Trophoblast cell (in vitro differentiated cells and primary cell): ENCODE measurements around the gene CYTH2.
A peak's percentile ranks its signal among the peaks of the same experiment; 100 is the strongest.

ENCODE experiments used
- DNase-seq, 2 donors: peaks; one replicate each; pipeline ENCODE4 v3.0.0-alpha.2; 2016
- H2AFZ ChIP-seq: 2 replicates; pipeline ENCODE4 v1.6.1; 2013; ENCODE audit warnings: low read length, moderate library complexity, mild to moderate bottlenecking; ENCODE audit not compliant: insufficient read depth, poor library complexity
- H2AK5ac ChIP-seq: 2 replicates; pipeline ENCODE4 v1.6.1; 2013; ENCODE audit warnings: mild to moderate bottlenecking, low read length
- H2BK120ac ChIP-seq: 2 replicates; pipeline ENCODE4 v1.6.1; 2013; ENCODE audit warnings: low read length, mild to moderate bottlenecking, moderate library complexity; ENCODE audit not compliant: insufficient read depth, poor library complexity
- H2BK12ac ChIP-seq: 2 replicates; pipeline ENCODE4 v1.6.1; 2013; ENCODE audit warnings: mild to moderate bottlenecking, low read length, moderate library complexity
- H2BK5ac ChIP-seq: 2 replicates; pipeline ENCODE4 v1.6.1; 2013; ENCODE audit warnings: low read length, low read depth, moderate library complexity, mild to moderate bottlenecking; ENCODE audit not compliant: poor library complexity
- H3K14ac ChIP-seq: 2 replicates; pipeline ENCODE4 v1.6.1; 2013; ENCODE audit warnings: mild to moderate bottlenecking, low read length
- H3K18ac ChIP-seq: 2 replicates; pipeline ENCODE4 v1.6.1; 2013; ENCODE audit warnings: mild to moderate bottlenecking, low read length
- H3K23ac ChIP-seq: 2 replicates; pipeline ENCODE4 v1.6.1; 2013; ENCODE audit warnings: low read length
- H3K27ac ChIP-seq: 2 replicates; pipeline ENCODE4 v1.5.1; 2013; ENCODE audit warnings: low read depth, mild to moderate bottlenecking, inconsistent platforms, low read length, moderate library complexity
- H3K27me3 ChIP-seq: 2 replicates; pipeline ENCODE4 v1.6.1; 2013; ENCODE audit warnings: inconsistent platforms, mild to moderate bottlenecking, low read length, moderate library complexity; ENCODE audit not compliant: insufficient read depth
- H3K36me3 ChIP-seq, 2 experiments: 1 replicate in 1 of 2; 2 replicates in 1 of 2; pipeline ENCODE4 v1.6.1; 2013; ENCODE audit warnings: low read length in 2 of 2, mild to moderate bottlenecking in 2 of 2, moderate library complexity in 1 of 2; ENCODE audit not compliant: insufficient read depth in 2 of 2, control insufficient read depth in 1 of 2
- H3K4ac ChIP-seq: 2 replicates; pipeline ENCODE4 v1.6.1; 2013; ENCODE audit warnings: low read depth, mild to moderate bottlenecking, low read length, moderate library complexity
- H3K4me1 ChIP-seq, 2 experiments: 1 replicate in 1 of 2; 2 replicates in 1 of 2; pipeline ENCODE4 v1.6.1; 2013; ENCODE audit warnings: low read length in 2 of 2, mild to moderate bottlenecking in 2 of 2, moderate library complexity in 1 of 2; ENCODE audit not compliant: insufficient read depth in 2 of 2, control insufficient read depth in 1 of 2
- H3K4me2 ChIP-seq: 2 replicates; pipeline ENCODE4 v1.6.1; 2013; ENCODE audit warnings: inconsistent platforms, mild to moderate bottlenecking, low read length, moderate library complexity
- H3K4me3 ChIP-seq: 2 replicates; pipeline ENCODE4 v1.5.1; 2013; ENCODE audit warnings: mild to moderate bottlenecking, low read depth, low read length, inconsistent platforms
- H3K79me1 ChIP-seq: one replicate; pipeline ENCODE4 v1.6.1; 2013; ENCODE audit warnings: low read length
- H3K79me2 ChIP-seq: 2 replicates; pipeline ENCODE4 v1.6.1; 2013; ENCODE audit warnings: low read length, mild to moderate bottlenecking; ENCODE audit not compliant: control insufficient read depth, insufficient read depth, poor library complexity
- H3K9ac ChIP-seq: 2 replicates; pipeline ENCODE4 v1.6.1; 2013; ENCODE audit warnings: mild to moderate bottlenecking, low read length
- H3K9me3 ChIP-seq: 2 replicates; pipeline ENCODE4 v1.6.1; 2013; ENCODE audit warnings: low read depth, mild to moderate bottlenecking, control low read depth, inconsistent platforms, low read length; ENCODE audit not compliant: insufficient read depth
- H4K12ac ChIP-seq: 2 replicates; pipeline ENCODE4 v1.6.1; 2013; ENCODE audit warnings: low read depth, mild to moderate bottlenecking, low read length, moderate library complexity
- H4K8ac ChIP-seq: 2 replicates; pipeline ENCODE4 v1.6.1; 2013; ENCODE audit warnings: low read depth, mild to moderate bottlenecking, low read length, moderate library complexity
- H4K91ac ChIP-seq: one replicate; pipeline ENCODE4 v1.6.1; 2013; ENCODE audit warnings: low read depth, mild to moderate bottlenecking, low read length, moderate library complexity
- WGBS: extraction: QIAGEN DNeasy Blood & Tissue Kit; methylation state at CpG from one replicate; pipeline ENCODE4 v1.1.7; 2013; ENCODE audit warnings: missing lambda C conversion rate; ENCODE audit not compliant: insufficient read length, insufficient coverage; ENCODE audit errors: extremely low coverage; 5-methylcytosine and 5-hydroxymethylcytosine counted together

CYTH2 gene

DNA sequence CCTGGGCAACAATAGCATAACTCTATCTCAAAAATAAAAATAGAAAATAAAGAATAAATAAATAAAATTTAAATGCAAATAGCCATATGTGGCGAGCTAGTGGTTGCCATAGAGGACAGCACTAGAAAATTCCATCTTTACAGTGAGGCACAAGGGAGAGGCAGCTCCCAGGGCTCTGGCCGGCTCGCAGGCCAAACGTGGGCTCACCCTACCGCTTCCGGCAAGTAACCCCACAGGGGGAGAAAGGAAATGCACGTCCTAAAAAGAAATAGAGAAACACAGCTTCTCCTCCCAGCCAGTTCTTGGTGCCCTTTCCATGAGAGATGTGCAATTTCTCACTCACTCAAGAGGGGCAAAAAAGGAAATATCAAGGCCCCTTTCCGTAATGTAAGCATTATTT lies 35.8 kb upstream of the CYTH2 start:
- peaks cover 21 to 23% of the 10 kb centered on the region in 2 experiments for H3K4me1 ChIP-seq
- no peak overlapping the region for H3K4ac ChIP-seq
- H3K14ac ChIP-seq: no peak overlapping the region
- no CpG with 5 or more reads among the region's 8 CpGs for WGBS
- no peak overlapping the region for H2BK5ac ChIP-seq
- H3K23ac ChIP-seq: no peak overlapping the region
- peaks cover 2% of the 10 kb centered on the region for H3K9me3 ChIP-seq
- peaks cover 13% of the 10 kb centered on the region for H3K79me1 ChIP-seq
- H2AK5ac ChIP-seq: no peak overlapping the region
- no peaks in the 10 kb centered on the region for H3K27me3 ChIP-seq
- no peak overlapping the region for H3K4me2 ChIP-seq
- no peaks in the 10 kb centered on the region for H3K79me2 ChIP-seq
- H3K4me3 ChIP-seq: no peak overlapping the region
- H2BK120ac ChIP-seq: no peak overlapping the region
- H3K27ac ChIP-seq: no peak overlapping the region
- H2BK12ac ChIP-seq: no peak overlapping the region
- no peak overlapping the region for H3K18ac ChIP-seq
- H4K91ac ChIP-seq: no peak overlapping the region
- H3K36me3 ChIP-seq: no peaks in the 10 kb centered on the region
- H2AFZ ChIP-seq: no peak overlapping the region
- DNase-seq: no peak
- no peak overlapping the region for H4K12ac ChIP-seq
- no peak overlapping the region for H4K8ac ChIP-seq
- H3K9ac ChIP-seq: no peak overlapping the region

- no peak for DNase-seq
- no peak overlapping the region for H4K12ac ChIP-seq
- H3K23ac ChIP-seq: no peak overlapping the region
- no peaks in the 10 kb centered on the region for H3K27me3 ChIP-seq
- H2AFZ ChIP-seq: no peak overlapping the region
- no peak overlapping the region for H3K4ac ChIP-seq
- no peak overlapping the region for H3K4me2 ChIP-seq
- peak overlapping the region; percentile 0 for H4K8ac ChIP-seq
- H2BK120ac ChIP-seq: peak overlapping the region; percentile 9
- H3K4me1 ChIP-seq: peaks cover 21 to 23% of the 10 kb centered on the region in 2 experiments
- no peak overlapping the region for H3K14ac ChIP-seq
- H4K91ac ChIP-seq: peak overlapping the region; percentile 27
- no peaks in the 10 kb centered on the region for H3K36me3 ChIP-seq
- no peaks in the 10 kb centered on the region for H3K79me2 ChIP-seq
- H3K9me3 ChIP-seq: peaks cover 2% of the 10 kb centered on the region
- WGBS: no CpG with 5 or more reads among the region's 5 CpGs
- peak overlapping the region; percentile 23 for H2BK12ac ChIP-seq
- H3K27ac ChIP-seq: peak overlapping the region; percentile 1
- H3K9ac ChIP-seq: no peak overlapping the region
- H3K4me3 ChIP-seq: no peak overlapping the region
- H3K79me1 ChIP-seq: peaks cover 13% of the 10 kb centered on the region
- no peak overlapping the region for H2AK5ac ChIP-seq
- no peak overlapping the region for H2BK5ac ChIP-seq
- no peak overlapping the region for H3K18ac ChIP-seq
Measured at GRCh38 chr19:48436586-48436985, 32.6 kb upstream of the CYTH2 start.

DNA sequence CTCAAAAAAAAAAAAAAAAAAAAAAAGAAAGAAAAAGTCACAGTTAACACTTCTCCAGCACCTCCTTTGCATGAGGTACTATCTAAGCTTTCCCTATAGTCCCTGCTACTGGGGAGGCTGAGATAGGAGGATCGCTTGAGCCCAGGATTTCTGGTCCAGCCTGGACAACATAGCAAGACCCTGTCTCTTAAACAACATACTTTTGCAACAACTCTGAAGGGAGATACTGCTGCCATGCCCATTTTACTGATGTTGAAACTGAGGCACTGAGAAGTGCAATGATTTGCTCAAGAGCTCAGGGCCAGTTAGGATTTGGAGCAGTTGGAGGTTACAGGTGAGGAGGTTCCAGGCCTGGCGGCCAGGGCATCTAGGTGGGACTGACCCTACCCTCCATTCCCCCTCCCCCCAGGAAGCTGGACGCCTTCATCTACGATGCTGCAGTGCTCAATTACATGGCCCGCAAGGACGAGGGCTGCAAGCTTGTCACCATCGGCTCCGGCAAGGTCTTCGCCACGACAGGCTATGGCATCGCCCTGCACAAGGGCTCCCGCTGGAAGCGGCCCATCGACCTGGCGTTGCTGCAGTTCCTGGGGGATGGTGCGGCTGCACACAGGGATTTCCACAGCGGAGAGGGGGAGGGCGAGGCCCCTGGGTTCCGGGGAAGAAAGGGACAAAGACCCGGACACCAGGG lies 27.7 kb upstream of the CYTH2 start:
- H2AK5ac ChIP-seq: no peak overlapping the region
- H2AFZ ChIP-seq: no peak overlapping the region
- no peak overlapping the region for H3K4me3 ChIP-seq
- no peak overlapping the region for H4K91ac ChIP-seq
- H3K14ac ChIP-seq: no peak overlapping the region
- DNase-seq: no peak
- H3K79me1 ChIP-seq: peaks cover 14% of the 10 kb centered on the region
- H3K27ac ChIP-seq: no peak overlapping the region
- no peak overlapping the region for H3K4ac ChIP-seq
- no peak overlapping the region for H3K23ac ChIP-seq
- no peak overlapping the region for H3K9ac ChIP-seq
- no peak overlapping the region for H3K4me2 ChIP-seq
- H3K4me1 ChIP-seq: peaks cover 23 to 25% of the 10 kb centered on the region in 2 experiments
- no peaks in the 10 kb centered on the region for H3K27me3 ChIP-seq
- no peak overlapping the region for H3K18ac ChIP-seq
- no peak overlapping the region for H4K8ac ChIP-seq
- peaks cover 2% of the 10 kb centered on the region for H3K9me3 ChIP-seq
- H2BK5ac ChIP-seq: no peak overlapping the region
- no peak overlapping the region for H2BK120ac ChIP-seq
- peaks cover 0 to under 1% of the 10 kb centered on the region in 2 experiments for H3K36me3 ChIP-seq
- no peak overlapping the region for H2BK12ac ChIP-seq
- WGBS: no CpG with 5 or more reads among the region's 20 CpGs
- no peak overlapping the region for H4K12ac ChIP-seq
- H3K79me2 ChIP-seq: peaks cover 2% of the 10 kb centered on the region

DNA sequence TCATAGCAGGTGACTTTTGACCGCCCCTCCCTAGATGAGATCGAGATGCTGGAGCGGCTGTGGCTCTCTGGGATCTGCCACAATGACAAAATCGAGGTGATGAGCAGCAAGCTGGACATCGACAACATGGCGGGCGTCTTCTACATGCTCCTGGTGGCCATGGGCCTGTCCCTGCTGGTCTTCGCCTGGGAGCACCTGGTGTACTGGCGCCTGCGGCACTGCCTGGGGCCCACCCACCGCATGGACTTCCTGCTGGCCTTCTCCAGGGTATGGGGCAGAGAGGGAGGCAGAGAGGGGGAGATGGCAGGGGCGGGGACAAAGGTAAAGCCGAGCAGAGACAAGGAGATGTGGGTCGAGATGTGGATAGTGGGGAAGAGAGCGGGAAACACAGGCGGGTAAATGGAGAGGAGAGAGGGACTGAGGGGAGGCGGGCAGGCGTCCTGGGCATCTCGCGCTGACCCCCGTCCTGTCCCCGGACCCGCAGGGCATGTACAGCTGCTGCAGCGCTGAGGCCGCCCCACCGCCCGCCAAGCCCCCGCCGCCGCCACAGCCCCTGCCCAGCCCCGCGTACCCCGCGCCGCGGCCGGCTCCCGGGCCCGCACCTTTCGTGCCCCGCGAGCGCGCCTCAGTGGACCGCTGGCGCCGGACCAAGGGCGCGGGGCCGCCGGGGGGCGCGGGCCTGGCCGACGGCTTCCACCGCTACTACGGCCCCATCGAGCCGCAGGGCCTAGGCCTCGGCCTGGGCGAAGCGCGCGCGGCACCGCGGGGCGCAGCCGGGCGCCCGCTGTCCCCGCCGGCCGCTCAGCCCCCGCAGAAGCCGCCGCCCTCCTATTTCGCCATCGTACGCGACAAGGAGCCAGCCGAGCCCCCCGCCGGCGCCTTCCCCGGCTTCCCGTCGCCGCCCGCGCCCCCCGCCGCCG lies 26.8 kb upstream of the CYTH2 start:
- Histone ChIP-seq H2BK12ac (no peak overlapping the region), H2BK120ac (no peak overlapping the region), H3K4ac (no peak overlapping the region), H3K4me1 (peaks cover 16 to 17% of the 10 kb centered on the region in 2 experiments), H3K27me3 (no peaks in the 10 kb centered on the region), H4K12ac (no peak overlapping the region), H4K91ac (no peak overlapping the region), H3K79me1 (peaks cover 6% of the 10 kb centered on the region), H3K4me2 (no peak overlapping the region), H2AK5ac (no peak overlapping the region), H3K9ac (no peak overlapping the region), H3K79me2 (peaks cover 2% of the 10 kb centered on the region), H3K27ac (no peak overlapping the region), H2BK5ac (no peak overlapping the region), H3K23ac (no peak overlapping the region), H3K36me3 (peaks cover 4 to 7% of the 10 kb centered on the region in 2 experiments), H3K9me3 (no peaks in the 10 kb centered on the region), H3K14ac (no peak overlapping the region), H4K8ac (no peak overlapping the region), H3K18ac (no peak overlapping the region), H3K4me3 (no peak overlapping the region), H2AFZ (no peak overlapping the region)
- peak in 1 of 2 donors; percentile 10 for DNase-seq
- no CpG with 5 or more reads among the region's 94 CpGs for WGBS
